CD4-positive, alpha-beta T cell treated with Interleukin-10 for 1 hour (primary cell): ENCODE data around the gene GNAL.
A peak's percentile ranks its signal among the peaks of the same experiment; 100 is the strongest.
"Not testable (repeated sequence)": the region's sequence is repeated elsewhere in the genome, so short reads cannot be mapped to it uniquely, and the experiment has no call there.

Source experiments
- DNase-seq: peaks from one replicate; pipeline ENCODE4 v3.0.0-alpha.2; 2020

GNAL gene

GRCh38 chr18:11688972-11689668 lies at the start of gene GNAL:
Gene GNAL, plus strand, starts transcription at chr18:11689264. Its CDS starts 300 bp downstream, at chr18:11689564.
- peak; percentile 47 for DNase-seq

GRCh38 chr18:11647310-11647709 lies 41.8 kb upstream of the GNAL start:
- DNase-seq, result not testable (repeated sequence)

- DNase-seq, result not testable (repeated sequence)
Observed at GRCh38 chr18:11647804-11648203, 41.3 kb upstream of the GNAL start.

- DNase-seq, result no peak
Observed at GRCh38 chr18:11649839-11650238, 39.2 kb upstream of the GNAL start.

- DNase-seq, result no peak
Observed at GRCh38 chr18:11651899-11652298, 37.2 kb upstream of the GNAL start.

GRCh38 chr18:11653521-11653920 lies 35.5 kb upstream of the GNAL start:
- DNase-seq, result no peak

GRCh38 chr18:11654736-11655605 lies 34.1 kb upstream of the GNAL start:
- DNase-seq, result peak; percentile 10

- DNase-seq, result no peak
Observed at GRCh38 chr18:11655606-11655932, 33.5 kb upstream of the GNAL start.

GRCh38 chr18:11657152-11657551 lies 31.9 kb upstream of the GNAL start:
- DNase-seq, result no peak

GRCh38 chr18:11657554-11657953 lies 31.5 kb upstream of the GNAL start:
- no peak for DNase-seq

GRCh38 chr18:11658019-11658418 lies 31.0 kb upstream of the GNAL start:
- no peak for DNase-seq

- no peak for DNase-seq
Observed at GRCh38 chr18:11658989-11659388, 30.1 kb upstream of the GNAL start.

- no peak for DNase-seq
Observed at GRCh38 chr18:11660691-11661090, 28.4 kb upstream of the GNAL start.

- DNase-seq, result no peak
Observed at GRCh38 chr18:11661430-11661829, 27.6 kb upstream of the GNAL start.

GRCh38 chr18:11663439-11664029 lies 25.5 kb upstream of the GNAL start:
- DNase-seq, result no peak

- no peak for DNase-seq
Observed at GRCh38 chr18:11664286-11664685, 24.8 kb upstream of the GNAL start.

- DNase-seq, result no peak
Observed at GRCh38 chr18:11665146-11665545, 23.9 kb upstream of the GNAL start.

GRCh38 chr18:11665587-11665986 lies 23.5 kb upstream of the GNAL start:
- no peak for DNase-seq

GRCh38 chr18:11666176-11666575 lies 22.9 kb upstream of the GNAL start:
- DNase-seq, result no peak

GRCh38 chr18:11666831-11667230 lies 22.2 kb upstream of the GNAL start:
- DNase-seq, result no peak

- no peak for DNase-seq
Observed at GRCh38 chr18:11667578-11667977, 21.5 kb upstream of the GNAL start.

- DNase-seq, result no peak
Observed at GRCh38 chr18:11668441-11669169, 20.5 kb upstream of the GNAL start.

GRCh38 chr18:11669271-11669947 lies 19.7 kb upstream of the GNAL start:
- no peak for DNase-seq
